ENCODE data around the gene RTL1. TPM values are rescaled to one million over a fixed set of nuclear protein-coding genes. Genes with fewer than 3 reads are reported as not detected.

Gene RTL1
- total RNA-seq, 1 donor from 2014 or later: 0.15 TPM

- Histone ChIP-seq H2AFZ (replicated peaks) (no peak overlapping the region), H3K27ac (no peak overlapping the region), H3K27me3 (no peaks in the 10 kb centered on the region), H3K4me2 (no peak overlapping the region), H3F3A (ENCODE audit: low read depth) (no peaks in the 10 kb centered on the region), H3K36me3 (no peaks in the 10 kb centered on the region), H3K9ac (no peak overlapping the region), H3K4me3 (no peak overlapping the region), H3K79me2 (ENCODE audit: low read depth) (no peaks in the 10 kb centered on the region), H3K9me3 (ENCODE audit: low read depth) (no peaks in the 10 kb centered on the region), H4K20me1 (ENCODE audit: low read depth) (no peaks in the 10 kb centered on the region), H3K4me1 (no peaks in the 10 kb centered on the region)
- Mint-ChIP-seq H3K36me3 (no peaks in the 10 kb centered on the region), H3K27ac (no peak overlapping the region), H3K4me3 (no peak overlapping the region), H3K4me1 (no peaks in the 10 kb centered on the region), H3K27me3 (ENCODE audit: insufficient read depth, low read depth) (peaks cover 15% of the 10 kb centered on the region), H3K9me3 (peaks cover 25% of the 10 kb centered on the region)
- TF ChIP-seq EZH2 (IDR thresholded peaks at IDR 0.05): no peak
- no peak for TF ChIP-seq CTCF (IDR thresholded peaks at IDR 0.05)
- TF ChIP-seq EZH2phosphoT487 (IDR thresholded peaks at IDR 0.05): no peak
- no peak for DNase-seq (ENCODE audit: low spot score)
These were observed 25.0 kb downstream of the RTL1 start for GRCh38 chr14:100878271-100879146.

- no peaks in the 10 kb centered on the region for H3K36me3 ChIP-seq
- no peak overlapping the region for H3K9ac ChIP-seq
- DNase-seq (ENCODE audit: low spot score): no peak
- no peak overlapping the region for H3K4me2 ChIP-seq
- no peaks in the 10 kb centered on the region for H3K4me1 ChIP-seq
- no peaks in the 10 kb centered on the region for H3K27me3 ChIP-seq
- Mint-ChIP-seq H3K4me3 (no peak overlapping the region), H3K27me3 (ENCODE audit: insufficient read depth, low read depth) (peaks cover 16% of the 10 kb centered on the region), H3K4me1 (peaks cover 3% of the 10 kb centered on the region), H3K36me3 (no peaks in the 10 kb centered on the region), H3K27ac (peak overlapping the region; percentile 72), H3K9me3 (peaks cover 14% of the 10 kb centered on the region)
- no peaks in the 10 kb centered on the region for H4K20me1 ChIP-seq (ENCODE audit: low read depth)
- no peak overlapping the region for H2AFZ ChIP-seq (replicated peaks)
- TF ChIP-seq EZH2 (IDR thresholded peaks at IDR 0.05) (no peak), EZH2phosphoT487 (IDR thresholded peaks at IDR 0.05) (no peak), CTCF (IDR thresholded peaks at IDR 0.05) (no peak)
- H3F3A ChIP-seq (ENCODE audit: low read depth): no peaks in the 10 kb centered on the region
- H3K9me3 ChIP-seq (ENCODE audit: low read depth): no peaks in the 10 kb centered on the region
- H3K4me3 ChIP-seq: no peak overlapping the region
- no peak overlapping the region for H3K27ac ChIP-seq
- no peaks in the 10 kb centered on the region for H3K79me2 ChIP-seq (ENCODE audit: low read depth)
These were observed 27.5 kb downstream of the RTL1 start for GRCh38 chr14:100875861-100876590.

GRCh38 chr14:100875126-100875525, 28.4 kb downstream of the RTL1 start:
- no peak overlapping the region for H3K4me3 ChIP-seq
- no peak overlapping the region for H3K4me2 ChIP-seq
- no peak overlapping the region for H3K4me3 Mint-ChIP-seq
- no peaks in the 10 kb centered on the region for H4K20me1 ChIP-seq (ENCODE audit: low read depth)
- H3K27ac ChIP-seq: no peak overlapping the region
- H3K4me1 Mint-ChIP-seq: peaks cover 3% of the 10 kb centered on the region
- DNase-seq (ENCODE audit: low spot score): no peak
- H3K27me3 ChIP-seq: no peaks in the 10 kb centered on the region
- no peak overlapping the region for H3K9ac ChIP-seq
- no peaks in the 10 kb centered on the region for H3K36me3 ChIP-seq
- H3K9me3 ChIP-seq (ENCODE audit: low read depth): no peaks in the 10 kb centered on the region
- no peaks in the 10 kb centered on the region for H3K4me1 ChIP-seq
- no peaks in the 10 kb centered on the region for H3F3A ChIP-seq (ENCODE audit: low read depth)
- no peaks in the 10 kb centered on the region for H3K36me3 Mint-ChIP-seq
- peaks cover 16% of the 10 kb centered on the region for H3K27me3 Mint-ChIP-seq (ENCODE audit: insufficient read depth, low read depth)
- H3K79me2 ChIP-seq (ENCODE audit: low read depth): no peaks in the 10 kb centered on the region
- no peak overlapping the region for H3K27ac Mint-ChIP-seq
- H2AFZ ChIP-seq (replicated peaks): no peak overlapping the region
- TF ChIP-seq EZH2phosphoT487 (IDR thresholded peaks at IDR 0.05) (no peak), CTCF (IDR thresholded peaks at IDR 0.05) (no peak), EZH2 (IDR thresholded peaks at IDR 0.05) (no peak)
- peaks cover 11% of the 10 kb centered on the region for H3K9me3 Mint-ChIP-seq
